ENCODE data around the gene PGAP1.

DNA sequence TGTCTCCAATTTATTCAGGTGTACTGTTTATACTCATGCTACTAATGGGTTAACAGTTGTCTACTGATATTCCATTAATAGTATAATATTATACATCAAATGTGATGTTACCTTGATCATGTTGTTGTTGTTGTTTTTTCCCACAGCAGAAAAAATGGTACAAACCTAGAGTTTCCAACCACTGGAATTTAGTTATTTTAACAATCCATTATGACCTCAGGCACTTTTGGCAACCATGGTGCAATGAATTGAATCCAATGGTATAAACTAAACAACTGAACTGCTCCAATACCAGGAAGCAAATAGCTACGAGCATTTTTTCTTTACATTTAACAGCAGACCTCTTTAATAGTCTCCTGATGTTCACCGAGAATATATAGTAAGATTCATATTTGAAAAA lies 86.3 kb downstream of the PGAP1 start:
- TF ChIP-seq CTCF (conservative IDR thresholded peaks at IDR 0.05; ENCODE audit: low read depth, low read length) (no peak), EZH2 (IDR thresholded peaks at IDR 0.05; ENCODE audit: low read length, unreplicated experiment) (no peak), EZH2phosphoT487 (IDR thresholded peaks at IDR 0.05; ENCODE audit: borderline replicate concordance, low read length) (no peak)

Measured in PC-3 (cell line).